RWPE1 (cell line): ENCODE measurements around the gene ANKRD44.

Experiments
- CTCF ChIA-PET: fragments of 350-600 bp; sonication (Branson Sonifier 250); formaldehyde crosslinking; extraction: SDS; loops from one replicate; lab custom pipeline; 2021; lab: Yijun Ruan, JAX
- POLR2A ChIA-PET: fragments of 400-600 bp; formaldehyde crosslinking; extraction: SDS; loops from one replicate; lab custom pipeline; 2020; ENCODE audit warnings: antibody characterized with exemption; ENCODE audit not compliant: low non-redundant PET; lab: Yijun Ruan, JAX
- DNase-seq: peaks from one replicate; pipeline ENCODE4 v3.0.0; 2012; ENCODE audit warnings: low spot score
- H3K27ac ChIP-seq: fragments of 450-650 bp; 2 replicates; pipeline ENCODE4 v1.5.1; 2017
- TF ChIP-seq, protein P1 (sequence below): fragments of 450-650 bp; conservative IDR thresholded peaks from 2 replicates; pipeline ENCODE4 v1.5.1; 2017; ENCODE audit warnings: low read depth, mild to moderate bottlenecking

ANKRD44 gene

DNA sequence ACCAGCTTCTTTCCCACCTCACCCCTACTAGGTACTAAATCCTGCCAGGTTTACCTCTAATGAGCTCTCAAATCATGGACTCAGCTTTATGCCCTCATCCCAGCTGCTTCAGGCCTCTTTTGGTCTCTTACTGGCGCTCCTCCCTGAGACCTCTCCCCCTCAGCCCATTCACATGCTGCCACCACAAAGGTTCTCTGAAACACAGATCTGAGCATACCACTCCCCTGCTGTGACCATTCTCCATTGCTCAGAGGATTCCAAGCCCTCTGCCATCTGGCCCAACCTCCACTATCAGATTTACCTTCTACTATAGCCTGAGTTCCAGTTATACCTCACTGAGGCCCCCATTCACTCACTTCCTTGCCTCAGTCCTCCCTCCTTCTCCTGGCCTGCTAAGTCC lies 174.8 kb downstream of the ANKRD44 start:
- ChIA-PET CTCF (no interaction called here), POLR2A (no interaction called here)
- H3K27ac ChIP-seq: no peak overlapping the region
- TF ChIP-seq, protein P1, sequence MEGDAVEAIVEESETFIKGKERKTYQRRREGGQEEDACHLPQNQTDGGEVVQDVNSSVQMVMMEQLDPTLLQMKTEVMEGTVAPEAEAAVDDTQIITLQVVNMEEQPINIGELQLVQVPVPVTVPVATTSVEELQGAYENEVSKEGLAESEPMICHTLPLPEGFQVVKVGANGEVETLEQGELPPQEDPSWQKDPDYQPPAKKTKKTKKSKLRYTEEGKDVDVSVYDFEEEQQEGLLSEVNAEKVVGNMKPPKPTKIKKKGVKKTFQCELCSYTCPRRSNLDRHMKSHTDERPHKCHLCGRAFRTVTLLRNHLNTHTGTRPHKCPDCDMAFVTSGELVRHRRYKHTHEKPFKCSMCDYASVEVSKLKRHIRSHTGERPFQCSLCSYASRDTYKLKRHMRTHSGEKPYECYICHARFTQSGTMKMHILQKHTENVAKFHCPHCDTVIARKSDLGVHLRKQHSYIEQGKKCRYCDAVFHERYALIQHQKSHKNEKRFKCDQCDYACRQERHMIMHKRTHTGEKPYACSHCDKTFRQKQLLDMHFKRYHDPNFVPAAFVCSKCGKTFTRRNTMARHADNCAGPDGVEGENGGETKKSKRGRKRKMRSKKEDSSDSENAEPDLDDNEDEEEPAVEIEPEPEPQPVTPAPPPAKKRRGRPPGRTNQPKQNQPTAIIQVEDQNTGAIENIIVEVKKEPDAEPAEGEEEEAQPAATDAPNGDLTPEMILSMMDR: no peak
- no peak for DNase-seq

DNA sequence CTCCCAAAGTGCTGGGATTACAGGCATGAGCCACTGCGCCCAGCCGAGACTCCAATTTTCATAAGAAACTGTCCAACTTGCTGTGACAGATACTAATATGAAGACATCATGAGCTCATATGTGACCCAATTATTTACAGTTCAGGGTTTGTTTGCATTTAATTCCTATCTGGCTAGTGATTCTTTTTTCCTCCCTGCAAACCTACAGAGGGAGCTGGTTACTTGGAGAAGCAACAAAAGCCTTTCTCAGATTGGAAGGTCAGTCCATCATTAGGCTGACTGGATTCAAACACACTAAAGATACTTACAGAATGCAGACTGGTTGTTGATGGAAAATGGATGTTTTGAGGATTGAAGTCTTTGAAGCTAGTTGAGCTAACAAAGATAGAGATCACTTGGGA lies 176.4 kb downstream of the ANKRD44 start:
- no peak for DNase-seq
- POLR2A ChIA-PET: no interaction called here
- CTCF ChIA-PET: no interaction called here
- TF ChIP-seq, protein P1: no peak
- H3K27ac ChIP-seq: no peak overlapping the region

DNA sequence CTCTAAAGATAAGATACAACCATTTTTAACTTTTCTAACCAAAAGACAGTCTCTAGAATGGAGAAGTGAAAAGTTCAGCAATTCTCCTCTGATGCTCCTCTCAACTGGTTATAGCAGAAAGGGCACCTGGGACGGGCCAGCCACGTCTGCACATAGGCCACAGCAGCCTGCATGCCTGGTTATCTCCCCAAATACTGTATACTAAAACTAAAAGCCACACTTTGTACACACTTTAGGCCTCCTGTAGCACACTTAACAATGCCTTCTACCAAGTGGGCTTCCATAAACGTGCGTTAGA lies 179.1 kb downstream of the ANKRD44 start:
- DNase-seq: no peak
- POLR2A ChIA-PET: no interaction called here
- H3K27ac ChIP-seq: no peak overlapping the region
- CTCF ChIA-PET: no interaction called here
- TF ChIP-seq, protein P1: no peak

DNA sequence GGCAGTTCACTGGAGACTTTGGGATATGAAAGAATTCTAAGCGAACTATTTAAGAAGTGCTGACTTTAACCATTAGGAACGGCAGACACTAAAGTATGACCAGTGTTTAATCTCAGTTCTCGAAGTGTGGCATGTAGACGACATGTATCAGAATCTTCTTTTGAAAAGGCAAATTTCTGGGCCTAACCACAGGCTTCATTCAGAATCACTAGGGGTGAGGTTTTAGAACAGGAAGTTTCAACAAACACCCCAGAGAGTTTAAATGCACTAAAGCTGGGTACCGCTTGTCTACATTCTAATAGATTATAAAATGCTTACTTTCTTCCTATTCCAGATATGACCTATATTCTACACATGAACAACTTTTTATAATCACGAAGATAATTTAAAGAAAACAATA lies 180.3 kb downstream of the ANKRD44 start:
- no peak overlapping the region for H3K27ac ChIP-seq
- ChIA-PET CTCF (interaction anchor here (0.7 kb wide), 1 partner anchor 38 kb away, joined by 4 read pairs; no protein-coding TSS in a partner anchor), POLR2A (no interaction called here)
- no peak for DNase-seq
- TF ChIP-seq, protein P1: no peak

DNA sequence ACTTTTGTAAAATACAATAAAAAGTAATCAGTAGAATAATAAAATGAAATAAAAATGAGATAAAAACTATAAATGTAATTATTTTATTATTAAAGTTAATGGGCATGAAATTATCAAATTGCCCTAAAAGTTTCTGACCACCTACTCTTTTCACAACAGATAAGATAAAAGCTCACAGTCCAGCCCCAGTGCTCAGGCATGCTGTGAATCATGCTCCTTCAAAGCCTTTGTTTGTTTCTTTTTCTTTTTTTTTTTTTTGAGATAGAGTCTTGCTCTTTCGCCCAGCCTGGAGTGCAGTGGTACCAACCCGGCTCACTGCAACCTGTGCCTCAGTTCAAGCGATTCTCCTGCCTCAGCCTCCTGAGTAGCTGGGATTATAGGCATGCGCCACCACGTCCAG lies 181.7 kb downstream of the ANKRD44 start:
- CTCF ChIA-PET: no interaction called here
- TF ChIP-seq, protein P1: no peak
- no peak for DNase-seq
- POLR2A ChIA-PET: no interaction called here
- no peak overlapping the region for H3K27ac ChIP-seq

DNA sequence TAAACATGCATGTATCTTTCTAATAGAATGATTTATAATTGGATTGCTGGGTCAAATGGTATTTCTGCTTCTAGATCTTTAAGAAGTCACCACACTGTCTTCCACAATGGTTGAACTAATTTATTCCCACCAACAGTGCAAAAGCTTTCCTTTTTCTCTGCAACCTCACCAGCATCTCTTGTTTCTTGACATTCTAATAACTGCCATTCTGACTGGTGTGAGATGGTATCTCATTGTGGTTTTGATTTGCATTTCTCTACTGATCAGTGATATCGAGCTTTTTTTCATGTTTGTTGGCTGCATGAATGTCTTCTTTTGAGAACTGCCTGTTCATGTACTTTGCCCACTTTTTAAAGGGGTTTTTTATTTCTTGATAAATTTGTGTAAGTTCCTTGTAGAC lies 182.5 kb downstream of the ANKRD44 start:
- H3K27ac ChIP-seq: no peak overlapping the region
- CTCF ChIA-PET: no interaction called here
- POLR2A ChIA-PET: no interaction called here
- TF ChIP-seq, protein P1: no peak
- no peak for DNase-seq
